Measurements from ENCODE around the gene KCNQ5. TPM values are rescaled to one million over a fixed set of nuclear protein-coding genes. Genes with fewer than 3 reads are reported as not detected.

The KCNQ5 gene
- total and polyA plus RNA-seq, 10 of the 15 experiments (the other 5 are each of a cell fraction or from before 2014, with no cell fraction given) = 0.60 to 16.2 (median 3.2) TPM

- TF ChIP-seq, protein P1, sequence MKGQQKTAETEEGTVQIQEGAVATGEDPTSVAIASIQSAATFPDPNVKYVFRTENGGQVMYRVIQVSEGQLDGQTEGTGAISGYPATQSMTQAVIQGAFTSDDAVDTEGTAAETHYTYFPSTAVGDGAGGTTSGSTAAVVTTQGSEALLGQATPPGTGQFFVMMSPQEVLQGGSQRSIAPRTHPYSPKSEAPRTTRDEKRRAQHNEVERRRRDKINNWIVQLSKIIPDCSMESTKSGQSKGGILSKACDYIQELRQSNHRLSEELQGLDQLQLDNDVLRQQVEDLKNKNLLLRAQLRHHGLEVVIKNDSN (IDR thresholded peaks at IDR 0.05; ENCODE audit: borderline replicate concordance, extremely low read length, insufficient read depth, low read depth, low read length) = no peak
- TF ChIP-seq SPI1 (IDR thresholded peaks at IDR 0.05; ENCODE audit: borderline replicate concordance, insufficient read depth, low read depth, low read length) (peak; percentile 47; the same call in 1 of the 2 replicates), BCL3 (IDR thresholded peaks at IDR 0.05; ENCODE audit: borderline replicate concordance, insufficient read depth, low read depth, low read length, poor library complexity, severe bottlenecking) (no peak), ZNF207 (IDR thresholded peaks at IDR 0.05; ENCODE audit: borderline replicate concordance) (no peak), NR2F1 (conservative IDR thresholded peaks at IDR 0.05) (no peak), NFYB (IDR thresholded peaks at IDR 0.05; ENCODE audit: insufficient read depth, low read depth, low read length) (no peak), IKZF1 (conservative IDR thresholded peaks at IDR 0.05) (peak; percentile 32; the same call in 1 of the 2 replicates), CBFB (IDR thresholded peaks at IDR 0.05; ENCODE audit: low read depth) (no peak), POLR2AphosphoS5 (IDR thresholded peaks at IDR 0.05; ENCODE audit: low read length) (no peak), NR2C2 (IDR thresholded peaks at IDR 0.05; ENCODE audit: borderline replicate concordance, control insufficient read depth, insufficient read length, low read depth) (no peak), RUNX3 (IDR thresholded peaks at IDR 0.05; ENCODE audit: low read length) (no peak), IKZF2 (IDR thresholded peaks at IDR 0.05) (peak in 1 of 2 experiments; percentile 40; a peak in 2 of 4 replicates), ZNF384 (IDR thresholded peaks at IDR 0.05; ENCODE audit: borderline replicate concordance, low read depth, low read length) (no peak), RAD51 (IDR thresholded peaks at IDR 0.05) (no peak), PBX3 (IDR thresholded peaks at IDR 0.05; ENCODE audit: insufficient replicate concordance, low read depth, low read length) (no peak), CREB1 (IDR thresholded peaks at IDR 0.05; ENCODE audit: low read depth) (no peak), ETV6 (conservative IDR thresholded peaks at IDR 0.05 in 1 of 2, IDR thresholded peaks at IDR 0.05 in 1 of 2; ENCODE audit: borderline replicate concordance in 1 of 2, low read depth in 1 of 2) (no peak), ATF7 (IDR thresholded peaks at IDR 0.05; ENCODE audit: low read depth) (peak; percentile 33; the same call in 1 of the 2 replicates), HDAC6 (IDR thresholded peaks at IDR 0.05; ENCODE audit: unreplicated experiment) (no peak)
- TF ChIP-seq, protein P2, sequence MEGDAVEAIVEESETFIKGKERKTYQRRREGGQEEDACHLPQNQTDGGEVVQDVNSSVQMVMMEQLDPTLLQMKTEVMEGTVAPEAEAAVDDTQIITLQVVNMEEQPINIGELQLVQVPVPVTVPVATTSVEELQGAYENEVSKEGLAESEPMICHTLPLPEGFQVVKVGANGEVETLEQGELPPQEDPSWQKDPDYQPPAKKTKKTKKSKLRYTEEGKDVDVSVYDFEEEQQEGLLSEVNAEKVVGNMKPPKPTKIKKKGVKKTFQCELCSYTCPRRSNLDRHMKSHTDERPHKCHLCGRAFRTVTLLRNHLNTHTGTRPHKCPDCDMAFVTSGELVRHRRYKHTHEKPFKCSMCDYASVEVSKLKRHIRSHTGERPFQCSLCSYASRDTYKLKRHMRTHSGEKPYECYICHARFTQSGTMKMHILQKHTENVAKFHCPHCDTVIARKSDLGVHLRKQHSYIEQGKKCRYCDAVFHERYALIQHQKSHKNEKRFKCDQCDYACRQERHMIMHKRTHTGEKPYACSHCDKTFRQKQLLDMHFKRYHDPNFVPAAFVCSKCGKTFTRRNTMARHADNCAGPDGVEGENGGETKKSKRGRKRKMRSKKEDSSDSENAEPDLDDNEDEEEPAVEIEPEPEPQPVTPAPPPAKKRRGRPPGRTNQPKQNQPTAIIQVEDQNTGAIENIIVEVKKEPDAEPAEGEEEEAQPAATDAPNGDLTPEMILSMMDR (IDR thresholded peaks at IDR 0.05 in 2 of 3, conservative IDR thresholded peaks at IDR 0.05 in 1 of 3; ENCODE audit: control insufficient read depth in 2 of 3, extremely low read depth in 1 of 3, insufficient read depth in 1 of 3, low read depth in 3 of 3, low read length in 3 of 3) = no peak
These were observed 77.3 kb downstream of the KCNQ5 start (continued) for GRCh38 chr6:72699159-72699558.

Measured in GM12878 (cell line).